Left renal pelvis (tissue), 4 donors: Measurements from ENCODE around the gene CACNA1B. TPM values are rescaled to one million over a fixed set of nuclear protein-coding genes. Genes with fewer than 3 reads are reported as not detected.

Experiments used
- DNase-seq, 4 donors: peaks; one replicate each; pipeline ENCODE4 v3.0.0-alpha.2; 2013; ENCODE audit warnings: low read depth in 4 of 4, low spot score in 3 of 4
- polyA plus RNA-seq, 4 donors: library from polyadenylated mRNA; unstranded; fragments of 120-200 nt; gene quantifications; one replicate each; pipeline ENCODE4 v1.2.1, GENCODE V29; 2013; ENCODE audit not compliant: insufficient read length in 4 of 4

The CACNA1B gene
- polyA plus RNA-seq, 4 donors = 0.10 to 0.70 (median 0.27) TPM

- no peak for DNase-seq
These were observed 100.1 kb downstream of the CACNA1B start for GRCh38 chr9:137977571-137978261.

- no peak for DNase-seq
These were observed 100.7 kb downstream of the CACNA1B start for GRCh38 chr9:137978262-137978714.

- no peak for DNase-seq
These were observed 104.6 kb downstream of the CACNA1B start for GRCh38 chr9:137982200-137982599.

GRCh38 chr9:137984005-137984404, 106.4 kb downstream of the CACNA1B start:
- DNase-seq = no peak

GRCh38 chr9:137984520-137985257, 107.1 kb downstream of the CACNA1B start:
- DNase-seq = no peak

GRCh38 chr9:137985637-137986071, 108.1 kb downstream of the CACNA1B start:
- no peak for DNase-seq

GRCh38 chr9:137986268-137987099, 108.9 kb downstream of the CACNA1B start:
- DNase-seq = no peak

GRCh38 chr9:137987244-137988030, 109.9 kb downstream of the CACNA1B start:
- DNase-seq = no peak

- DNase-seq = no peak
These were observed 110.5 kb downstream of the CACNA1B start for GRCh38 chr9:137988051-137988450.

GRCh38 chr9:137988701-137989100, 111.1 kb downstream of the CACNA1B start:
- no peak for DNase-seq

- no peak for DNase-seq
These were observed 111.6 kb downstream of the CACNA1B start for GRCh38 chr9:137989156-137989555.

GRCh38 chr9:137989999-137990715, 112.6 kb downstream of the CACNA1B start:
- DNase-seq = no peak

- no peak for DNase-seq
These were observed 126.1 kb downstream of the CACNA1B start for GRCh38 chr9:138003485-138004190.

- no peak for DNase-seq
These were observed 129.1 kb downstream of the CACNA1B start for GRCh38 chr9:138006576-138007233.

GRCh38 chr9:138007566-138007917, 130.0 kb downstream of the CACNA1B start:
- DNase-seq = no peak

GRCh38 chr9:138007918-138008841, 130.6 kb downstream of the CACNA1B start:
- no peak for DNase-seq

- DNase-seq = no peak
These were observed 131.6 kb downstream of the CACNA1B start for GRCh38 chr9:138009016-138009802.
